ENCODE data around the gene RIMS4. TPM values are rescaled to one million over a fixed set of nuclear protein-coding genes. Genes with fewer than 3 reads are reported as not detected.

The RIMS4 gene
- total RNA-seq, 1 experiment from 2014 or later: 16.3 TPM

GRCh38 chr20:44727039-44727438 lies 83.3 kb downstream of the RIMS4 start:
- Histone ChIP-seq H3K9ac (ENCODE audit: extremely low read depth, insufficient read length, low read length) (no peak overlapping the region), H2AK5ac (ENCODE audit: insufficient read length, low read length) (no peak overlapping the region), H3K23me2 (ENCODE audit: insufficient read length, low read depth, low read length, poor library complexity, severe bottlenecking) (no peaks in the 10 kb centered on the region), H3K79me1 (ENCODE audit: insufficient read depth, low read depth, low read length, poor library complexity, severe bottlenecking) (no peaks in the 10 kb centered on the region), H3K14ac (ENCODE audit: insufficient read depth, low read length) (no peak overlapping the region), H3K56ac (ENCODE audit: insufficient read length, low read depth, low read length) (no peak overlapping the region), H2BK20ac (ENCODE audit: low read depth, low read length, poor library complexity, severe bottlenecking) (no peak overlapping the region), H2BK5ac (ENCODE audit: insufficient read length, low read length) (no peak overlapping the region), H4K8ac (replicated peaks; ENCODE audit: insufficient read length, low read depth, low read length) (no peak overlapping the region), H3K4ac (ENCODE audit: low read depth, low read length) (no peak overlapping the region), H2BK12ac (ENCODE audit: insufficient read length, low read depth, low read length) (no peak overlapping the region), H3K27me3 (ENCODE audit: insufficient read depth, low read length) (no peaks in the 10 kb centered on the region), H2BK120ac (ENCODE audit: low read depth, low read length, poor library complexity, severe bottlenecking) (no peak overlapping the region), H3K4me2 (ENCODE audit: insufficient read depth, insufficient read length, low read length) (no peak overlapping the region), H2BK15ac (ENCODE audit: low read depth, low read length) (no peak overlapping the region), H3K9me3 (ENCODE audit: control insufficient read depth, low read depth, low read length) (no peaks in the 10 kb centered on the region), H3K18ac (ENCODE audit: insufficient read length, low read depth, low read length) (no peak overlapping the region), H3K79me2 (ENCODE audit: insufficient read depth, low read length) (no peaks in the 10 kb centered on the region), H3K4me1 (ENCODE audit: insufficient read depth, low read length) (no peaks in the 10 kb centered on the region; the same call in 1 of the 2 replicates), H3K23ac (ENCODE audit: insufficient read length, low read depth, low read length) (no peak overlapping the region), H4K91ac (ENCODE audit: insufficient read length, low read depth, low read length) (no peak overlapping the region), H3T11ph (ENCODE audit: low read length) (no peak overlapping the region), H2AFZ (ENCODE audit: low read length) (no peak overlapping the region), H4K5ac (ENCODE audit: insufficient read length, low read depth, low read length) (no peak overlapping the region), H4K20me1 (ENCODE audit: control insufficient read depth, insufficient read depth, insufficient read length) (no peaks in the 10 kb centered on the region), H3K27ac (ENCODE audit: insufficient read length, low read depth, low read length) (no peak overlapping the region)
- no peaks in the 10 kb centered on the region for H3K36me3 Mint-ChIP-seq (ENCODE audit: insufficient read depth in 1 of 3, low read depth in 3 of 3)
- peaks cover 24 to 34% of the 10 kb centered on the region in 2 experiments for H3K4me1 Mint-ChIP-seq
- DNase-seq: no peak
- H3K27ac Mint-ChIP-seq: no peak overlapping the region
- H3K9me3 Mint-ChIP-seq: no peaks in the 10 kb centered on the region
- TF ChIP-seq, protein P1, sequence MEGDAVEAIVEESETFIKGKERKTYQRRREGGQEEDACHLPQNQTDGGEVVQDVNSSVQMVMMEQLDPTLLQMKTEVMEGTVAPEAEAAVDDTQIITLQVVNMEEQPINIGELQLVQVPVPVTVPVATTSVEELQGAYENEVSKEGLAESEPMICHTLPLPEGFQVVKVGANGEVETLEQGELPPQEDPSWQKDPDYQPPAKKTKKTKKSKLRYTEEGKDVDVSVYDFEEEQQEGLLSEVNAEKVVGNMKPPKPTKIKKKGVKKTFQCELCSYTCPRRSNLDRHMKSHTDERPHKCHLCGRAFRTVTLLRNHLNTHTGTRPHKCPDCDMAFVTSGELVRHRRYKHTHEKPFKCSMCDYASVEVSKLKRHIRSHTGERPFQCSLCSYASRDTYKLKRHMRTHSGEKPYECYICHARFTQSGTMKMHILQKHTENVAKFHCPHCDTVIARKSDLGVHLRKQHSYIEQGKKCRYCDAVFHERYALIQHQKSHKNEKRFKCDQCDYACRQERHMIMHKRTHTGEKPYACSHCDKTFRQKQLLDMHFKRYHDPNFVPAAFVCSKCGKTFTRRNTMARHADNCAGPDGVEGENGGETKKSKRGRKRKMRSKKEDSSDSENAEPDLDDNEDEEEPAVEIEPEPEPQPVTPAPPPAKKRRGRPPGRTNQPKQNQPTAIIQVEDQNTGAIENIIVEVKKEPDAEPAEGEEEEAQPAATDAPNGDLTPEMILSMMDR (conservative IDR thresholded peaks at IDR 0.05): peak; percentile 27; the same call in 1 of the 3 replicates
- no CpG with 5 or more reads among the region's 11 CpGs for WGBS (ENCODE audit: extremely low coverage, insufficient read length, low lambda C conversion rate)
- H3K4me3 Mint-ChIP-seq: no peak overlapping the region
- no peaks in the 10 kb centered on the region for H3K27me3 Mint-ChIP-seq (ENCODE audit: low read depth)

Data from H9 (cell line).